Activated gamma-delta T cell treated with Interleukin-2 at 50 U/mL for 16 hours (primary cell): ENCODE results near the gene PCYT2.

Experiments
- DNase-seq: peaks from one replicate; pipeline ENCODE4 v3.0.0-alpha.2; 2020

PCYT2 gene

DNA sequence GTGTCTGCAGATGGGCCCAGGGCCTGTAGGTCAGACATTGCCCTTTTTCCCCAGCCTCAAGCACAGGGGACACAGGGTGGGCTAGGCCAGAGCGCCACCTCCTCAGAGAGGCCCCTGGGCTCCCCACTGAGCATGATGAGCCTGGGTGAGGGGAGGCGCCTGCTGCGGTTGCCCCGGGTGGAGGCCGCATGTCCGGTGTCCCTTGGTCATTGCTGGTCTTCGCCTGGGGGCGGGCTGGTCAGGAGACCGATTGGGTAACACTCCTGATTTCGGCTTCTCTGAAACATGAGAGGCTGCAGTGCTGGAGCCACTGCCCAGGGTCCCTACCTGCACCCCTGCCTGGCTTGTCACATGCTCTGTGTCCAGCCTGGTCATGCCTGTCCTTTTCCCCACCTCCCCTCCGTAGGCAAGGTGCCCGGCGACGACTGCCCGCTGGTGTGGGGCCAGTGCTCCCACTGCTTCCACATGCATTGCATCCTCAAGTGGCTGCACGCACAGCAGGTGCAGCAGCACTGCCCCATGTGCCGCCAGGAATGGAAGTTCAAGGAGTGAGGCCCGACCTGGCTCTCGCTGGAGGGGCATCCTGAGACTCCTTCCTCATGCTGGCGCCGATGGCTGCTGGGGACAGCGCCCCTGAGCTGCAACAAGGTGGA lies 11.6 kb downstream of the PCYT2 start:
- DNase-seq, result no peak

DNA sequence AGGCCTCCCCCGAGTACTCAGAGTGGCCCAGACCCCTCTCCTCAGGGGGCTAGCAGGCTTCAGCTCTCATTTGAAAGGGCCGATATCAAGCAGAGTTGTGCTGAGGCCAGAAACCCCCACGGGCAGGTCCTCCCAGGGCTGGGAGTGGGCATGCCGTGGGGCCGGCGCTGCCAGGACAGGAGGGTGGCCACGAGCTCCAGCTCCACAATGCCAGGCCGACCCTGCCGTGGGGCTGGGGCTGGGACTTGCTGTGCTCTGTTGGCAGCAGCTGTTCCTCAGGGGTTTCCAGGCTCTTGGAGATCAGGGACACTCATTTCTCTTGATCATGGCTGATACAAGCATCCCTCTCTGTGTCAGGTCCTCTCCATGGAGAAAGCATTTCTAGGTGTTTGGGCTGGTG lies 12.3 kb downstream of the PCYT2 start:
- DNase-seq, result no peak

DNA sequence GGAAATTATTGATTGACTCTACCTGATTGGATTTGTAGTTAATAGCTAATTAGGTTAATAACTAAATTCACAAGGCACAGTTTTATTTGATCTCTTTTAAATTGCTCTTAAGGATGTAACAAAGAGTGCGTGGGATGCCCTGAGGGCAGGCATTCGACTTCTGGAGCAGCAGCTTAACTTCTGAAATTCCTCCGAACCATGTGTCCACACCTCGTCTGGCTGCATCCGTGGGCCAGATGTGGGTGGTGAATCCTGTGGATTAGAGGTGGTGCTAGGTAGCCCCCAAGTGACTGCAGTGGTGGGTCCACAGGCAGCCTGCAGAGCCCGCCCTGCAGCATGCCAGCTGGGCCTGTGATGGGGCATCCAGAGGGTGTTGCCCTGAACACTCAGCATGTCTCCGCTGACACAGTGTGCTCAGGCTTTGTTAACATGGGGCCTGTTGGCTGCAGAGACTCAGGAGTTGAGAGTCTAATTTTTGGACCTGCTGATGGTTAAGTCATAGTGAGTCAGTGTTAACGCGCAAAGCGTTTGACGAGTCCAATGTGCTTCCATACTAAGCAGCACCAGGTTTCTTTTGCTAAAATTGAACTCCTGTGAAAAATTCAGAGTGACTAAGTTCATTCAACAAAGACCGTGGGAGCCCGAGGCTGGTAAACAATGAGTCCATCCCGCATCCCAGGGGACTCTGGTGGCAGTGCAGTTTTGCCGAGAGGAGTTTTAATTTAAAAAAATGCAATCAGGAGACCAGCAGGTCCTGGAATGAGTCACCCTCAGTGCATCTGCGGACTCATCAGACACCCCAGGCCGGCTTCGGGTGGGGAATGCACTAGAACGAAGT lies 13.0 kb downstream of the PCYT2 start:
- no peak for DNase-seq

DNA sequence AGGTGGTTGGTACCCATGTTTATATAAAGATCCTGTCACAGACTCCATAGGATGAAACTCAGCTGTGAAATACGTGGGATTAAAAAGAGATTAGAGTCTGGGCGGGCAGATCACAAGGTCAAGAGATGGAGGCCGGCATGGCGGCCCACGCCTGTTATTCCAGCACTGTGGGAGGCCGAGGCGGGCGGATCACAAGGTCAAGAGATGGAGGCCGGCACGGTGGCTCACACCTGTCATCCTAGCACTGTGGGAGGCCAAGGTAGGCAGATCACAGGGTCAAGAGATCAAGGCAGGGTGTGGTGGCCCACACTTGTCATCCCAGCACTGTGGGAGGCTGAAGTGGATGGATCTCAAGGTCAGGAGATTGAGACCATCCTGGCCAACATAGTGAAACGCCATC lies 15.8 kb downstream of the PCYT2 start:
- no peak for DNase-seq

DNA sequence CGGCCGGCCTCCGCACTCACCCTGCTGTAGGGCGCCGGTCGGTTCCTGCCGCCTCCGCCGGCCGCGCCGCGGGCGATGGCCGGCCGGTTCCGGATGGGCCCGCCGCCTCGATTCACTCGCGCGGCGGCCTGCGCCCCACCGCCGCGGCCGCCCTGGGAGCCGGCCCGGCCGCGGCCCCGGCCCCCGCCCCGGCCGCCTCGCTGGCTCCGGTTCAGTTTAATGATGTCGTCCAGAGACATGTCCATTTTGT lies 20.0 kb downstream of the PCYT2 start:
- no peak for DNase-seq

DNA sequence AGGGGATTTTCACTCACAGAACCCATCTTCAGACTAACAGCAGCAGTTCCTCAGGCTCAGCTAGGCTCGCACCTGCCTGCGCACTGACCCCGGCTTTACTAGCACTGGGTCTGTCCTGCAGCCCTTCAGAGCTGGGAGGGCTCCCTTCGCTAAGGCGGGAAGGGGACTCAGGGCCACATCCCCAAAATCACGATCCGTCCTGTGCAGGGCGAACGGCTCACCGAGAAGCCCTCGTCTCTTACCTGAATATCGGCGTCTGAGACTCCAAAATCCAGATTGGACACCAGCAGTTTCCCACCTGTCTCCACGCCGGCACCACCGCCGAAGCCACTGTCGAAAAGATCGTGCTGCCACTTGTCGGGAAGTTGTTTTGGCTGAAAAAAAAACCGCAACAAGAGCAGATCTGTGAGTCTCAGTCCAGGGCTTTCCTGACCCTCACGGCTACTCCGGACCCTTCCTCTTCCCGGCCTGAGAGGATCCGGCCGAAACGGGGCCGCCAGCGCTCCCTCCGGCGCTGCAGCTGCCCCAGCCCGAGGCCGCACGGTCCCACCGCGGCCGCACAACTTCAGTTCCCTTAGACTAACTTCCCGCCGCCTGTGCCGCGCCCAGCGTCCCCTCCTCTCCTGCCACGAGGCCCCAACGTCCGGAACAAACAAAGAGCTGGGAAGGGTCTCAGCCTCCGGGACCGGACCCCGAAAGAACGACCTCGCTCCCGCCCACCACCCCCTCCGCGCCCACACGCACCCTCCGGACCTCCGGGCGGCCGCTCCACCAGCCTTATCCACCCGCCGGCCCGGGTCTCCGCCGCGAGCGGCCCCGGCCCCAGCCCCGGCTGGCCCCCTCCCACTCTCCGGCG lies 20.5 kb downstream of the PCYT2 start:
- DNase-seq, result no peak

DNA sequence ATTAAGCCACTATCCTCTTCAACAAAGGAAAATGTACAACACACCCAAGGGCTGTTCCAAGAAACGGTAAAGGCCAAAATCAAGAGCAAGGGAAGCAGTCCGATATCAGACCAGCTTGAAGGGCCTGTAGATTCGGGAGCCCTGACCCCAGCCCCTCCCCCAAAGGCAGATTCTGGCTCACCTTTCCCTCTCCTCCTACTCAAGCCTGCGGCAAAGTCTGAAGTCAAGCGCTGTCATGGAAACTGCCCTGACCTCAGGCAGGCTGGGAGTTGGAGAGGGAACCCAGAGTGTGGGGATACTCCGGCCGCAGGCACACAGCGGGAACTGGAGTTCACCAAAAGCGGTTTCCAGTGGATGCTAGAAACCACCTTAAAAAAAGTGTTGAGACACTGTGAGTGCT lies 21.6 kb downstream of the PCYT2 start:
- no peak for DNase-seq

DNA sequence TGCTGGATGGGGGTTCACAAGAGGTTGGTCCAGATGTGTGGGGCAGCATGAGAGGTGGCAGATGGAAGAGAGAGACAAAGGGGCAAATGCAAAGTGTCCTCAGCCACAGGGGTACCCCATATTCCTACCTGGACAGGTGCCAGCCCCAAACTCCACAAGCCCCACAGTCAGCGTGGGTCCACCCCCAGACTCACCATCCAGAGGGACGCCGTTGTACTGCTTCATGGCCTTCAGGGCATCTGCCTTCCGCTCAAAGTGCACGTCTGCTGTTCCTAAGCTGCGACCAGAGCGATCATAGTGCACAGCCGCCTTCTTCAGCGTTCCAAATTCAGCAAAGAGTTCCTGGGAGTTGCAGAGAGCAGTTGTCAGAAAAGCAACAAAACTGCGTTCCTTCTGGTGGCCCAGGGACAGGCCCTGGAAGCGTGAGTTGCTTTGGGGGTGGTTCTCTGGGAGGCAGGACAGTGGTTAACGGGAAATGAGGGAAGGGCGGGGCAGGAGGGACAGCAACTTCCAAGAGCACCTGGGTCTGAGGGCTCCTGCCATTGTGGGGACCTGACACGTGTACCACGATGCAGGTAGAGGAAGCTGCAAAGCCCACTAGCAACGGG lies 22.1 kb downstream of the PCYT2 start:
- DNase-seq, result no peak

DNA sequence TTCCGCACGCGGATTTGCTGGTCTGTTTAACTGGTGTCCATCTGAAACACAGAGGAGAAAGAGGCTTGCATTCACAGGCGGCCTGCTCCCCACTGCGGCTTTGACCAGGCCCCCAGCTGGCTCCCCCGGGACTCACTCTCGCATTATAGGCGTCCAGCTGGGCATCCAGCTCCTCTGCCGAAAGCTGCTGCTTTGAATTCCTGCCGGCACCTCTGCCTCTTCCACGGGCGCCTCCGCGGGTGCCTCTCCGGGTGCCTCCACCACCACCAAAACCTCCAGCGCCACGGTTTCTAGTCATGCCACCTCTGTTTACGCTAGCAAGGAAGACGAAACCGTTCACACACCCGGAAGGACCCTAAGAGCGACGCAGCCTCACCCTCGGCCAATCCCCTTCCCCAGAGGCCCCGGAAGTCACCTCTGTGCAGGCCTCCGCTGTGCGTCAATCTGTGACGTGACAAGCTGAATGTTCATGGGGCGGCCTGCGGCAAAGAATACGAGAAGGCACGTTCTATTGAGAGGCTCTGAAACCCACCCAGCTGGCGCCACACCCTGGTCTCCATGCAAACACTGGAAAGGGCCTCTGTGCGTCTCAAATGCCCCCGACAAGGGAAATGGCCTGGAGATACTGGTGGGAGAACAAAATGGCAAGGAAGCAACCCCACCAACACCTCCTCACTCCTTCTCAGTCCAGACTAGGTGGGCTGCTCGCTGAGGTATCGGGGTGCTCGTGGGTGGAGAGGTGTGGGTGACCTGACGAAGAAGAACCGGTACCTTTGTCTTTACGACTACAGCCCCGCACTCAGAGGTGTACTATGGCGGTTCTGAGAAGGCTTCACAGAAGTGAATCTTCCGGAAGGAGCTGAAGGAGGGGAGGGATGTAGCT lies 22.9 kb downstream of the PCYT2 start:
- DNase-seq, result no peak

DNA sequence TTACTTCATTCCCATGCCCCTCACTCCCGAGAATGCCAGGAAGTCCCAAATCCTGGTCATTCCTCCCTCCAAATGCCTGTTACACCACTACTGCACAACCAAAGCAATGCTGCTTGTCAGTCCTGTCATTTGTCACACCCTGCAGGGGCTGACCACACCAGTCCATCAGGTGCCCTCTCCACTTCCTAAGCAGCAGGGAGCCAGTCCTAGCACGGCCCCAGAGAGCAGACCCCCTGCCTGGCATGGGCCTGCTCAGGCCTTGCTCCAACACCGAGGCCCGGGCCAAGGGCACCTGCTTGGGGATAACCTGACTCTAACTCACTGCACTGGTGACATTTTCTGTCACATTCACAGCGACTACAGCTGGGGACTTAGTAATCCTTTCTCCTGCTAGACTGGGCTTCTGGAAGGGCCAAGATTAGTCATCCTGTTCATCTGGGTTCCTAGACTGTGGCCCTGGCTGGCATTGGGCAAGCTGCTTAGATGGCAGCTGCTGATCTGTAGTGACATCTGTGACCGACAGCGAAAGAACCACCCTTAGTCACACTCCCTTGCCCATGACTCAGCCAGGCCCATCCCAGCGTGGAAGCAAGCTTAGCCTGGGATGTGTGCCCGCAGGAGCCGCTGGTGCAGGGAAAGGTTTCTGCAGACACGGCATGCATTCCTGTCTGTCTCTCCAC lies 25.2 kb downstream of the PCYT2 start:
- no peak for DNase-seq

DNA sequence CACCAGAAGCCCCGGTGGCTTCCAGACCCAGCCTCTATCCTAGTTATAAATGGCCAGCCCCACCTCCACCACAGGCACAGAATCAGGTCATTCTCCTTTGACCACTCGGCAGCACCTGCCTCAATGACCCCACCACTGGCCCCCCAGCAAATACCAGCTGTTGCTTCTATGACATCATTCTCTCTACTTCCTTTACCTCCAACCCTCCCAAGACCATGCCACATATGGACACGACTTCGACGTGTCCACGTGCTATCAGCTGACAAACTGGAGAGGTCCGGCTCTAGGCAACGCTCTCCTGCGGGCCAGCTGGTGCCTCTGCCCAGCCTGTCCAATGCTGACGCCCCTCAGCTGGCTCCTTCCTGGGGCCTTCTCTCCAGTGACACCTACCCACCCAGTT lies 25.7 kb downstream of the PCYT2 start:
- DNase-seq, result no peak

DNA sequence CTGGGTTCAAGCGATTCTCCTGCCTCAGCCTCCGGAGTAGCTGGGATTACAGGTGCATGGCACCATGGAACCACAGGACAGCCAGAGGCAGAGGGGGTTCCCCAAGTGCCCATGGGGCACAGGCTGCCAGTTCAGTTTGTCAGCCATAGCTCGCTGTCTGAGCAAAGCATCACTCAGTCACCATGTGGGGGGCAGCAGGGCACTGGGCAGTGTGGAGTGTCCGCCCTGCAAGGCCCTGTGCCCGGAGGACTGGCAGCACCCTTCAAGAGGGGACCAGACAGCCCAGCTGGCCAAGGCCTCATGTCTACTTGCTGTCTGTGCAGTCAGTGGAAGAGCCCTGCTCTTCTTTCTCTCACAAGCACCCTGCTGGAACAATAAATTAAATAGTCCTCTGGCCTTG lies 26.2 kb downstream of the PCYT2 start:
- DNase-seq, result no peak

DNA sequence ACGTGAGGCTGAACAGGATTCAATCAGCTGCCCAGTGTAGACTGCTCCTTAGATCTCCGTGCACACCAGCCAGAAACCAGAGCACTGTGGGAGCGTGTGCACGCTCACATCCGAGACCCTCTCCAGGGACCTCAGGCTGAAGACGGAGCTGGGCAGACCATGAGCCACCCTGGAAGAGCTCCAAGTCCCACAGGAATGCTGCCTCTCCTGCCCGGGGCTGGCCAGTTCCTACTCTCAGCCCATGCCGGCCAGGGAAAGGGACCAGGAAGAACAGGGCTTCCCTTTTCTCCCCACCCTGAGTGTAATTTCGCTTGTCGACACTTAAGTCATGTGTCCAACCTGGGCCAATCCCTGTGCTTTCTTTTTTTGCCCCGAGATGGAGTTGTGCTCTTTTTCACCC lies 26.7 kb downstream of the PCYT2 start:
- DNase-seq, result no peak

DNA sequence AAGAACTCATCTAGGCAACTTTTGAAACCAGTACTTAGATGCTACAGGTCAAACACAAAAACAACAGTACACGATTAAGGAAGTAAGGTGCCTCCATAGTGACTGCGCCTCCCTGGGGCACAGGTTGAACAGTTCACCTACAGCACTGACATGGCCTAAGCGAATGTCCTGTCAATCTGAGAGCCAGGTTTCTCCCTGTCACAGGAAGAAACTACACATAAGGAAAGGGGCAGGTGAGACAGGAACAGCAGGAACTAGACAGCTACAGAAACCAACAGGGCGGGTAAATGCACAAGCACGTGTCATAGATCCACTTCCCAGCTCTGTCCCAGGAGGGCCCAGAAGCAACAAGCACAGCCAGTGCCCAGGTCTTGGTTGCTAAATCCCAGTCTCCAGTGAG lies 32.1 kb downstream of the PCYT2 start:
- no peak for DNase-seq

DNA sequence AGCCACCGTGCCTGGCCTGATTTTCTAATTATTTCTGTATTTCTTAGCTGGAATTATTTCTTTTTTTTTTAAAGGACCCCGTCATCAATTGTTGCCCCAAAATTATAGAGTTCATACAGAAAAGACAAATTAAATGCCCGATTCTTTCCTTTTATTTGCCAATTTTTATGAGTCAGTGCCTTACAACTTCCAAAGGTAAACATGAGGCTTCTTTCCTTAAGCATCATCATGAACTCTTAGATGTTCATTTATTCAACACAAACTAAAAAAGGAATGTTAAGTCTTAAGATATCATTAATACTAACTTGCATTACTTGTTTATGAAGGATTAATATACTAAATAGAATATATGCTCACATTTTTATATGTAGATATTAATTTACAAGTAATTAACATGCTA lies 32.9 kb downstream of the PCYT2 start:
- DNase-seq, result no peak

DNA sequence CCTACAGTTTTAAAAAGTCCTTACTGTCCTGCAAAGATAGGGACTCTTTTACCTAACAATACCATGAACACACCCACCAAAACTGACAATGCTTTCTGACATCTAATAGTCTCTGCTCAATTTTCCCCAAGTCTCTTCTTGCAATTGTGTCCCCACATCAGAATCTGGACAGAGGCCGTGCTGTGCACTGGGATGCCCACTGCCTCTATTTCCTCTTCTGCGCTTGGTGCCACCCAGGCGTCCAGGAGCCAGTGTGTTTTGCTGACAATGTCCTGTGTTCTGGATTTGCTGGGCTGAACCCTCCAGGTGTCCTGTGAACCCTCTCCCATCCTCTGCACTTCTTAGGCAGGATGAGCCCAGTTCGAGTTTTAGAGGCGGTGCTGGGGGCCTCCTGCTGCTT lies 33.6 kb downstream of the PCYT2 start:
- no peak for DNase-seq

DNA sequence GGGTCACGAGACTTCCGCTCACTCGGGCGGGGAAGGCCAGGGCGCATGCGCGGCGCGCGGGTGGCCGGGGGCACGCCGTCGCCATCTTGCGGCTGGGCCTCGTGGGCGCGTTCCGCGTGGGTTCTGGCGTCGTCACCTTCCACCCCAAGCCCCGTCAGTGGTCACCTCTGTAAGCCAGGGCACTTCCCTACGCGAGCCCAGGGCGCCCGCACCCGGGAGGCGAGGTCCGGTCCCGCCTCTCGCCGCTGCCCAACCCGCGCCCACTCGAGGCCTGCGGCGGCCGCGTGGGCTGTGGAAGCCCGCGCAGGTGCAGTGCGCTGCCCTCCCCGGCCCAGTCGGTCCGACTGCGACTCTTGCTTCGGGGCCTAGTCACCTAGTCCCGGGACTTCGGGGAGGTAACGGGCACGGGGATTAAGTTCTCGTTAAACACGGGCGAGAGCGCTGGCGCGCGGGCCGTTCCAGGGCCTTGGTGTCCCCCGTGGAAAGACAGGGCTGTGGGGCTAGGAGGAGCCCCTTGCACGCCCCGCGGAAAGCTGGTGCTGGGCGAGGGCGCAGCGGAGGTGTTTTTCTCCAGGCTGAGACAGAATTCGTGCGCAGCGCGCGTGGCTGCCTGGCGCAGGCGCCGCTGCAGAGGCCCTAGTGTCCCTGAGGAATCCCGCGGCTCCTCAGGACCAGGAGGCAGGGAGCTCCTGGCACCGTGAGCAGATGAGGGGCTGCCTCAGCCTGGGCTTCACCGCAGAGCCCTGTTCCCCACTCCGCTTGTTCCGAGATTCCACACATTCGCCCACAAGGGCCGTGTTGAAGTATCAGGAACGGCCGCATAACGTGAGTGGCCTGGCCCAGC lies 39.6 kb downstream of the PCYT2 start:
- DNase-seq, result peak; percentile 95

DNA sequence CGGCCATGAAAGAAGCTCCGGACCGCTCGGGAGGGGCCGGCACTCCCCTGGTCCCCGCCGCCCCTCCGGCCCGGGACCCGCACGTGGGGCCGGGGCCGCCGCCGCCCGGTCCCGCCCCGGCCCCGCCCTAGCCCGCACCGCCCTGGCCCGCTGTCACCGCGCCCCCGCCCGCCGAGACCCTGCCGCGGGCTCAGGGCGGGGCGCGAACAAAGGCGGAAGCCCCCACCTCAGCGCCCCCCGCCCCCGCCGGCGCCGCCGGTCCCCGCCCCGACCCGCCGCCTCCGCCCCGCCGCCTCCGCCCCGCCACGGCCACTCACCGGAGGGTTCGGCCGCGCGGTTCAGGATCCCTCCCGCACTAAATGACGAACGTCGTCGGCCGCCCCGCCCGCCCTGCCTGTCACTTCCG lies 40.2 kb downstream of the PCYT2 start, which contains the start of gene ARHGDIA:
TSS of gene ARHGDIA (minus strand) at position 357 of the 406 bp plus-strand sequence. CDS start 1,407 bp downstream, outside the sequence.
- DNase-seq, result no peak

DNA sequence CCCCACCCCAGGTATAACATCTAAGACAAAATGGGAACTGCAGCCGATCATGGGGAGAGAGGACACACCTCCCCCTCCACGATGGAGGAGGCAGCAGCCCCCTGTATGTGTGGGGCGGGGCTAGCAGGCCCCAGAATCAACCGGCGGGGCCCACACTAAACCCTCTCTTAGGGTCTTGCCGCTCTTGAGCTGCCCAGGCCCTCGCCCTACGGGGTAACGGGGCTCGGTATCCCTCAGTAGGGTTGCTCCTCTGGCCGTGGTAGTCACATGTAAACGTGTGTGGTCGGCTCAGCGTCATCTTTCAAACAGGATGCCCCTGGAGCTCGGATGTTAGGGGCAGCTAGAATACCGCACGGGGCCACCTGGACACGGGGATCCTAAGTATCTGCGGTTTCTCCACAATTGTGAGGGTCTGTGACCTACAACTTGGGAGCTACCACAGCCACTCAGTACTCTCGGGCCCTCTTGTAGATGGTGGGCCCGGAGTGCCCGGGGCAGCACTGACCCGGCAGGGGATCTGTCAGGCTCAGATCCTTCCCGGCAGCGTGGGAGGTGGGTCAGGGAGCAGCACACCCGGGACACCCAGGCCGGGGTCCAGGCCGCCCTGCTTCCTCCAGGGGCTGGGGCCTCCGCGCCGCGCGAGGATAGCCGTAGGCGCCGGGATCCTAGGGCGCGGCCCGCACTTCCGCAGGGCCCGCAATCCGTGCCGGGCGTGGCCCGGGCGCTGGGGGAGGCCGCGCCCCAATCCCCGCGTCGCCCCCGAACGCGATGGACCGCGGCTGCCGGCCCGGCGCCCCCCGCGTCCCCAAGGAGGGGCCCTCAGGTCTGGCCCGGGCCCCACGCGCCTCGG lies 40.8 kb downstream of the PCYT2 start:
- DNase-seq, result no peak
